Stimulated activated naive CD8-positive, alpha-beta T cell treated with anti-CD3 and anti-CD28 coated beads, Interleukin-15, amount 100 ng/mL, for 72 hours (primary cell): Measurements from ENCODE around the gene ZNF30.
"Not testable (repeated sequence)": the region's sequence is repeated elsewhere in the genome, so short reads cannot be mapped to it uniquely, and the experiment has no call there.

Experiments
- ATAC-seq: fragments of 150-1000 bp; cut with Tn5 transposase; 2 replicates; pipeline ENCODE4 v1.10.0; 2021; ENCODE audit warnings: mild to moderate bottlenecking, moderate library complexity
- DNase-seq, 2 donors: peaks; one replicate each; pipeline ENCODE4 v3.0.0; 2021 to 2022
- H3K27ac Mint-ChIP-seq, 2 donors: one replicate each; pipeline ENCODE4 v1.8.0; 2022; ENCODE audit warnings: mild to moderate bottlenecking in 2 of 2, mixed read lengths in 2 of 2, moderate library complexity in 2 of 2
- H3K27me3 Mint-ChIP-seq: one replicate; pipeline ENCODE4 v1.8.0; 2022; ENCODE audit warnings: mixed read lengths
- H3K4me1 Mint-ChIP-seq: one replicate; pipeline ENCODE4 v1.8.0; 2022; ENCODE audit warnings: mild to moderate bottlenecking, mixed read lengths
- H3K4me3 Mint-ChIP-seq, 2 donors: one replicate each; pipeline ENCODE4 v1.8.0; 2022; ENCODE audit warnings: mild to moderate bottlenecking in 2 of 2, mixed read lengths in 2 of 2, moderate library complexity in 1 of 2
- H3K9me3 Mint-ChIP-seq, 2 donors: one replicate each; pipeline ENCODE4 v1.8.0; 2022; ENCODE audit warnings: mixed read lengths in 2 of 2

The ZNF30 gene

GRCh38 chr19:34926685-34927375 is at the start of gene ZNF30:
ZNF30 (plus strand) TSS chr19:34926903; CDS start chr19:34929948, 3,045 bp downstream.
- Mint-ChIP-seq H3K27me3 (no peaks in the 10 kb centered on the region), H3K9me3 (no peaks in the 10 kb centered on the region), H3K4me3 (peak within 1 kb of the TSS; percentile 96 to 99), H3K4me1 (peaks cover 6% of the 10 kb centered on the region), H3K27ac (peak within 1 kb of the TSS; percentile 74 to 76)
- DNase-seq, result peak; percentile 80 to 87
- peak; percentile 99 for ATAC-seq

GRCh38 chr19:34879563-34879962 is 47.1 kb upstream of the ZNF30 start:
- Mint-ChIP-seq H3K9me3 (peaks cover 7 to 17% of the 10 kb centered on the region in 2 donors), H3K27me3 (peaks cover 7% of the 10 kb centered on the region), H3K4me3 (no peak overlapping the region), H3K27ac (no peak overlapping the region), H3K4me1 (no peaks in the 10 kb centered on the region)
- DNase-seq (no peak), ATAC-seq (no peak)

- peaks cover 11 to 22% of the 10 kb centered on the region in 2 donors for H3K9me3 Mint-ChIP-seq
- ATAC-seq (no peak), DNase-seq (no peak)
- no peak overlapping the region for H3K27ac Mint-ChIP-seq
- no peak overlapping the region for H3K4me3 Mint-ChIP-seq
- no peaks in the 10 kb centered on the region for H3K4me1 Mint-ChIP-seq
- peaks cover 7% of the 10 kb centered on the region for H3K27me3 Mint-ChIP-seq
These were observed 46.7 kb upstream of the ZNF30 start for GRCh38 chr19:34880034-34880433.

- DNase-seq (no peak), ATAC-seq (no peak)
- no peak overlapping the region for H3K27ac Mint-ChIP-seq
- no peak overlapping the region for H3K4me3 Mint-ChIP-seq
- no peaks in the 10 kb centered on the region for H3K4me1 Mint-ChIP-seq
- H3K9me3 Mint-ChIP-seq, result peaks cover 16 to 37% of the 10 kb centered on the region in 2 donors
- H3K27me3 Mint-ChIP-seq, result peaks cover 7% of the 10 kb centered on the region
These were observed 44.7 kb upstream of the ZNF30 start for GRCh38 chr19:34881982-34882381.

GRCh38 chr19:34888091-34888490 is 38.6 kb upstream of the ZNF30 start:
- no peaks in the 10 kb centered on the region for H3K4me1 Mint-ChIP-seq
- peaks cover 16 to 62% of the 10 kb centered on the region in 2 donors for H3K9me3 Mint-ChIP-seq
- no peak for DNase-seq
- H3K4me3 Mint-ChIP-seq, result no peak overlapping the region
- ATAC-seq, result no peak
- H3K27me3 Mint-ChIP-seq, result peaks cover 11% of the 10 kb centered on the region
- peak overlapping the region; percentile 66 to 77 for H3K27ac Mint-ChIP-seq

- DNase-seq (no peak), ATAC-seq (no peak)
- Mint-ChIP-seq H3K27me3 (peaks cover 17% of the 10 kb centered on the region), H3K4me1 (peaks cover 10% of the 10 kb centered on the region), H3K9me3 (peaks cover 0 to 7% of the 10 kb centered on the region in 2 donors), H3K4me3 (no peak overlapping the region), H3K27ac (no peak overlapping the region)
These were observed 26.5 kb upstream of the ZNF30 start for GRCh38 chr19:34900245-34900644.

- peaks cover 47% of the 10 kb centered on the region for H3K27me3 Mint-ChIP-seq
- H3K4me1 Mint-ChIP-seq, result peaks cover 24% of the 10 kb centered on the region
- DNase-seq (no peak), ATAC-seq (peak; percentile 35)
- H3K4me3 Mint-ChIP-seq, result peak overlapping the region; percentile 73 to 74
- H3K27ac Mint-ChIP-seq, result no peak overlapping the region
- H3K9me3 Mint-ChIP-seq, result peaks cover 6 to 11% of the 10 kb centered on the region in 2 donors
These were observed 21.8 kb upstream of the ZNF30 start for GRCh38 chr19:34904664-34905527.

- DNase-seq (no peak), ATAC-seq (no peak)
- Mint-ChIP-seq H3K4me1 (peaks cover 9% of the 10 kb centered on the region), H3K27me3 (peaks cover 25% of the 10 kb centered on the region), H3K9me3 (peaks cover 13 to 17% of the 10 kb centered on the region in 2 donors), H3K27ac (no peak overlapping the region), H3K4me3 (no peak overlapping the region)
These were observed 15.9 kb upstream of the ZNF30 start for GRCh38 chr19:34910770-34911169.

- DNase-seq, ATAC-seq, H3K4me3 Mint-ChIP-seq, H3K27me3 Mint-ChIP-seq, H3K27ac Mint-ChIP-seq, H3K4me1 Mint-ChIP-seq: not testable (repeated sequence)
- H3K9me3 Mint-ChIP-seq, result peaks cover 31 to 40% of the 10 kb centered on the region in 2 donors
These were observed 9.6 kb upstream of the ZNF30 start for GRCh38 chr19:34917144-34917543.

- no peaks in the 10 kb centered on the region for H3K4me1 Mint-ChIP-seq
- no peak for ATAC-seq
- no peaks in the 10 kb centered on the region for H3K27me3 Mint-ChIP-seq
- peaks cover 31 to 35% of the 10 kb centered on the region in 2 donors for H3K9me3 Mint-ChIP-seq
- no peak for DNase-seq
- H3K27ac Mint-ChIP-seq, result no peak overlapping the region
- H3K4me3 Mint-ChIP-seq, result no peak overlapping the region
These were observed 8.5 kb upstream of the ZNF30 start for GRCh38 chr19:34918190-34918589.

GRCh38 chr19:34920090-34920786 is 6.5 kb upstream of the ZNF30 start:
- peaks cover 27 to 35% of the 10 kb centered on the region in 2 donors for H3K9me3 Mint-ChIP-seq
- not testable (repeated sequence) for ATAC-seq, H3K27ac Mint-ChIP-seq, H3K4me1 Mint-ChIP-seq, DNase-seq, H3K27me3 Mint-ChIP-seq, H3K4me3 Mint-ChIP-seq

GRCh38 chr19:34925278-34925855 is 1.3 kb upstream of the ZNF30 start:
- no peak overlapping the region for H3K27ac Mint-ChIP-seq
- H3K27me3 Mint-ChIP-seq, result no peaks in the 10 kb centered on the region
- H3K4me1 Mint-ChIP-seq, result peaks cover 6% of the 10 kb centered on the region
- ATAC-seq (no peak), DNase-seq (no peak)
- no peaks in the 10 kb centered on the region for H3K9me3 Mint-ChIP-seq
- H3K4me3 Mint-ChIP-seq, result no peak overlapping the region

- peaks cover 6% of the 10 kb centered on the region for H3K4me1 Mint-ChIP-seq
- H3K4me3 Mint-ChIP-seq, result peak overlapping the region; percentile 96 to 99
- H3K27ac Mint-ChIP-seq, result no peak overlapping the region
- DNase-seq (no peak), ATAC-seq (no peak)
- no peaks in the 10 kb centered on the region for H3K9me3 Mint-ChIP-seq
- H3K27me3 Mint-ChIP-seq, result no peaks in the 10 kb centered on the region
These were observed 380 bp upstream of the ZNF30 start for GRCh38 chr19:34926361-34926684.

- no peak for ATAC-seq
- H3K27ac Mint-ChIP-seq, result no peak overlapping the region
- no peaks in the 10 kb centered on the region for H3K27me3 Mint-ChIP-seq
- H3K9me3 Mint-ChIP-seq, result peaks cover 13% of the 10 kb centered on the region in 2 donors
- H3K4me1 Mint-ChIP-seq, result peaks cover 4% of the 10 kb centered on the region
- no peak for DNase-seq
- no peak overlapping the region for H3K4me3 Mint-ChIP-seq
These were observed 5.8 kb downstream of the ZNF30 start for GRCh38 chr19:34932494-34932893.

GRCh38 chr19:34936184-34936583 is 9.5 kb downstream of the ZNF30 start:
- DNase-seq (no peak), ATAC-seq (no peak)
- peaks cover 22% of the 10 kb centered on the region in 2 donors for H3K9me3 Mint-ChIP-seq
- H3K4me1 Mint-ChIP-seq, result no peaks in the 10 kb centered on the region
- no peaks in the 10 kb centered on the region for H3K27me3 Mint-ChIP-seq
- no peak overlapping the region for H3K27ac Mint-ChIP-seq
- H3K4me3 Mint-ChIP-seq, result no peak overlapping the region
